ENCODE measurements around the gene MRPL21. TPM values are rescaled to one million over a fixed set of nuclear protein-coding genes. Genes with fewer than 3 reads are reported as not detected.

The MRPL21 gene
- total and polyA plus RNA-seq, 9 of the 15 experiments (the other 6 are each of a cell fraction or from before 2014, with no cell fraction given) = 196 to 618 (median 232) TPM

- TF ChIP-seq ZNF655 (CRISPR knock-in tag; IDR thresholded peaks at IDR 0.05) = 0 out of 2 replicates have a peak, but pooled peaks have one; percentile 6
- peak; percentile 63 for TF ChIP-seq CREB3L1 (IDR thresholded peaks at IDR 0.05; ENCODE audit: borderline replicate concordance, low read depth)
- no peak for TF ChIP-seq SNRNP70 (optimal IDR thresholded peaks at IDR 0.05; ENCODE audit: low read depth, low read length)
- peak; percentile 61; the same call in 1 of the 2 replicates for TF ChIP-seq CHAMP1 (IDR thresholded peaks at IDR 0.05)
- peak in 1 of 2 experiments; percentile 4; a peak in 1 of 4 replicates for TF ChIP-seq MLLT1 (IDR thresholded peaks at IDR 0.05)
- peak; percentile 91 for TF ChIP-seq POLR2B (IDR thresholded peaks at IDR 0.05; ENCODE audit: low read depth, partially characterized antibody)
- peak; percentile 59 for TF ChIP-seq BRD9 (IDR thresholded peaks at IDR 0.05; ENCODE audit: low read depth, partially characterized antibody)
- peak; percentile 78 for TF ChIP-seq MXI1 (IDR thresholded peaks at IDR 0.05; ENCODE audit: low read depth, low read length)
- peak; percentile 85 for TF ChIP-seq NR2C2 (CRISPR knock-in tag; IDR thresholded peaks at IDR 0.05)
- peak; percentile 74 for TF ChIP-seq NR2C2 (tag; IDR thresholded peaks at IDR 0.05)
- peak; percentile 60; the same call in 1 of the 2 replicates for TF ChIP-seq ZBTB17 (CRISPR knock-in tag; IDR thresholded peaks at IDR 0.05)
- TF ChIP-seq MXD1 (CRISPR knock-in tag; IDR thresholded peaks at IDR 0.05; ENCODE audit: borderline replicate concordance, poor library complexity, severe bottlenecking) = peak; percentile 86
- TF ChIP-seq NR3C1 (CRISPR knock-in tag; IDR thresholded peaks at IDR 0.05) = 0 out of 2 replicates have a peak, but pooled peaks have one; percentile 27
- TF ChIP-seq MTF1 (CRISPR knock-in tag; IDR thresholded peaks at IDR 0.05; ENCODE audit: borderline replicate concordance) = no peak
- TF ChIP-seq BCOR (IDR thresholded peaks at IDR 0.05) = peak; percentile 69
- no peak for TF ChIP-seq MCM2 (IDR thresholded peaks at IDR 0.05; ENCODE audit: low read depth)
- TF ChIP-seq HMG20A (CRISPR knock-in tag; conservative IDR thresholded peaks at IDR 0.05) = no peak
- peak; percentile 95 for TF ChIP-seq ESRRA (IDR thresholded peaks at IDR 0.05; ENCODE audit: borderline replicate concordance, low read depth)
- no peak for TF ChIP-seq EGR1 (conservative IDR thresholded peaks at IDR 0.05)
Measured at GRCh38 chr11:68903288-68904247, at the start of gene MRPL21, which contains the start of gene IGHMBP2 (continued).

Measured in K562 (cell line).